ENCODE results near the gene CHDH.

DNA sequence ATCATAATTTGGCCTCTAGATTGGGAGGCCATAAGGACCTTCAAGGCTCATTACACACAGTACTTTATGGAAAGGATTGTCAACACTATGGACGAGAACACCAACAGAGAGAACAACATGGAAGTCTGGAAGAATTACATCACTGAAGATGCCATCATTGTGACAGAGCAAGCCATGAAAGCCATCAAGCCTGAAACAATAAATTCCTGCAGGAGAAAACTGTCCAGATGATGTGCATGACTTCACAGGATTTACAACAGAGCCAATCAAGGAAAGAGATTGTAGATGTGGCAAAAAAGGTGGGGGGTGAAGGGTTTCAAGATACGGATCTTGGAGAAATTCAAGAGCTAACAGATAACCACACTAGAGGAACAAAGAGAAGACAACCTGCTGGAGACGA, 16.0 kb upstream of the CHDH start:
- TF ChIP-seq CTCF (IDR thresholded peaks at IDR 0.05) (no peak), POLR2A (IDR thresholded peaks at IDR 0.05) (no peak)
